ENCODE data around the gene ANGPTL3.
"Not testable (repeated sequence)": the region's sequence is repeated elsewhere in the genome, so short reads cannot be mapped to it uniquely, and the experiment has no call there.

Gene ANGPTL3, protein sequence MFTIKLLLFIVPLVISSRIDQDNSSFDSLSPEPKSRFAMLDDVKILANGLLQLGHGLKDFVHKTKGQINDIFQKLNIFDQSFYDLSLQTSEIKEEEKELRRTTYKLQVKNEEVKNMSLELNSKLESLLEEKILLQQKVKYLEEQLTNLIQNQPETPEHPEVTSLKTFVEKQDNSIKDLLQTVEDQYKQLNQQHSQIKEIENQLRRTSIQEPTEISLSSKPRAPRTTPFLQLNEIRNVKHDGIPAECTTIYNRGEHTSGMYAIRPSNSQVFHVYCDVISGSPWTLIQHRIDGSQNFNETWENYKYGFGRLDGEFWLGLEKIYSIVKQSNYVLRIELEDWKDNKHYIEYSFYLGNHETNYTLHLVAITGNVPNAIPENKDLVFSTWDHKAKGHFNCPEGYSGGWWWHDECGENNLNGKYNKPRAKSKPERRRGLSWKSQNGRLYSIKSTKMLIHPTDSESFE

DNA sequence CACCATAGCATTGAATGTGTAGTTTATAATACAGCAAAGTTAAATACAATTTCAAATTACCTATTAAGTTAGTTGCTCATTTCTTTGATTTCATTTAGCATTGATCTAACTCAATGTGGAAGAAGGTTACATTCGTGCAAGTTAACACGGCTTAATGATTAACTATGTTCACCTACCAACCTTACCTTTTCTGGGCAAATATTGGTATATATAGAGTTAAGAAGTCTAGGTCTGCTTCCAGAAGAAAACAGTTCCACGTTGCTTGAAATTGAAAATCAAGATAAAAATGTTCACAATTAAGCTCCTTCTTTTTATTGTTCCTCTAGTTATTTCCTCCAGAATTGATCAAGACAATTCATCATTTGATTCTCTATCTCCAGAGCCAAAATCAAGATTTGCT, at the start of gene ANGPTL3:
Gene ANGPTL3 (plus strand): TSS at position 240 of the 400 bp plus-strand sequence. CDS start 47 bp downstream, at position 287.
- DNase-seq, result no peak

DNA sequence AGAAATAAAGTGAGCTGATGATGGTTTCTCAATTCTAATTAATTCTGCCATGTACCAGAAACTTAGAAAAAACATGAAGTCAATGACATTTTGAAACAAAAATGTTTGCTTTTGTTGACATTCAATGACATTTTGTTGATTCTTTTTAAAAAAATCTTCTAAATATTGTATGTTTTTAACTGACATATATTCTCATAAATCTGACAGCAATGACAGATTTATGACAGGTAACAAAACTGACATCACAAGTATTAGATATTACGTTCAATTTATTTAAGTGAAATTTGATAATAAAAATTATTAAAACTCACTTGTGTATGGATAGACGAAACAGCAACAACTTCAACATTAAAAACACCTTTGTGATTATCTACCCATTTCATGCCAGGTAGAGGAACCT, 36.0 kb upstream of the ANGPTL3 start:
- no peak for DNase-seq

DNA sequence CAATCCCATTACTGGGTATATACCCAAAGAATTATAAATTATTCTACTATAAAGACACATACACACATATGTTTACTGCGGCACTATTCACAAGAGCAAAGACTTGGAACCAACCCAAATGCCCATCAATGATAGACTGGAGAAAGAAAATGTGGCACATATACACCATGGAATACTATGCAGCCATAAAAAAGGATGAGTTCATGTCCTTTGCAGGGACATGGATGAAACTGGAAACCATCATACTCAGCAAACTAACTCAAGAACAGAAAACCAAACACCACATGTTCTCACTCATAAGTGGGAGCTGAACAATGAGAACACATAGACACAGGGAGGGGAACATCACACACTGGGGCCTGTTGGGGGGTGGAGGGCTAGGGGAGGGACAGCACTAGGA, 30.1 kb upstream of the ANGPTL3 start:
- not testable (repeated sequence) for DNase-seq

DNA sequence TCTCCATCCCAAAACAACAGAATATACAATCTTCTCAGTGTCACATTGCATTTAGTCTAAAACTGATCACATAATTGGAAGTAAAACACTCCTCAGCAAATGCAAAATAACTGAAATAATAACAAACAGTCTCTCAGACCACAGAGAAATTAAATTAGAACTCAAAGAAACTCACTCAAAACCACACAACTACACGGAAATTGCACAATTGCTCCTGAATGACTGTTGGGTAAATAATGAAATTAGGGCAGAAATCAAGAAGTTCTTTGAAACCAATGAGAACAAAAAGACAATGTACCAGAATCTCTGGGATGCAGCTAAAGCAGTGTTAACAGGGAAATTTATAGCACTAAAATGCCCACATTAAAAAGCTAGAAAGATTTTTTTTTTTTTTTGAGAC, 29.4 kb upstream of the ANGPTL3 start:
- DNase-seq, result peak; percentile 46

DNA sequence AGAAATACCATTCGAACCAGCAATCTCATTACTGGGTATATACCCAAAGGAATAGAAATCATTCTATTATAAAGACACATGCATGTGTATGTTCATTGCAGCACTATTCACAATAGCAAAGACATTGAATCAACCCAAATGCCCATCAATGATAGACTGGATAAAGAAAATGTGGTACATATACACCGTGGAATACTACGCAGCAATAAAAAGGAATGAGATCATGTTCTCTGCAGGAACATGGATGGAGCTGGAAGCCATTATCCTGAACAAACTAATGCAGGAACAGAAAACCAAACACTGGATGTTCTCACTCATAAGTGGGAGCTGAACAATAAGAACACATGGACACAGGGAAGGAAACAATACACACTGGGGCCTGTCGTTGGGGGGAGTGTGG, 25.8 kb upstream of the ANGPTL3 start:
- not testable (repeated sequence) for DNase-seq

DNA sequence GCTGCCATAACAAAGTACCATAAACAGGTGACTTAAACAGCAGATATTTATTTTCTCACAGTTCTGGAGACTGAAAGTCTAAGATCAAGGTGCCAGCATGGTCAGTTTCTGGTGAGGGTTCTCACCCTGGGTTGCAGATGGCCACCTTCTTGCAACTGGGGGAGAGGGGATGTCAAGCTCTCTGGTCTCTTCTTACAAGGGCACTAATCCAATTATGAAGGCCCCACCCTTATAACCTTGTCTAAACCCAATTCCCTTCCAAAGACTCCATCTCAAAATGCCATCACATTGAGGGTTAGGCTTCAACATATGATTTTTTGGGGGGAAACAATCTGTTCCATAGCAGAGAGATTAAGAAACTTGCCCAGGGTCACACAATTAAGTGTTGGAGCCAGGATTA, 24.8 kb upstream of the ANGPTL3 start:
- no peak for DNase-seq

DNA sequence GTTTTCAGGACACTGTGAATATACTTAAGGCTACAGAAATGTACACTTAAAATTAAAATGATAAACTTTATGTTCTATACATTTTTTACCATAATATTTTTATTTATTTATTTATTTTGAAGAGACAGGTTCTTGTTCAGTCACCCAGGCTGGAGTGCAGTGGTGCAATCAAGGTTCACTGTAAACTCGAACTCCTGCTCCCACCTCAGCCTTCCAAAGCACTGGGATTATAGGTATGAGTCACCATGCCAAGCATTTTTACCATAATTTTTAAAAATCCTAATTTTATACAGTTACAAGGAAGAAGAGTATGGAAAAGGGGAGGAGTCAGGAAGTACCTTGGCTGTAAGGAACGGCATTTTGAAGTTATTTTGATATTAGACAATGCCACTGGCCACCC, 23.6 kb upstream of the ANGPTL3 start:
- DNase-seq, result no peak

DNA sequence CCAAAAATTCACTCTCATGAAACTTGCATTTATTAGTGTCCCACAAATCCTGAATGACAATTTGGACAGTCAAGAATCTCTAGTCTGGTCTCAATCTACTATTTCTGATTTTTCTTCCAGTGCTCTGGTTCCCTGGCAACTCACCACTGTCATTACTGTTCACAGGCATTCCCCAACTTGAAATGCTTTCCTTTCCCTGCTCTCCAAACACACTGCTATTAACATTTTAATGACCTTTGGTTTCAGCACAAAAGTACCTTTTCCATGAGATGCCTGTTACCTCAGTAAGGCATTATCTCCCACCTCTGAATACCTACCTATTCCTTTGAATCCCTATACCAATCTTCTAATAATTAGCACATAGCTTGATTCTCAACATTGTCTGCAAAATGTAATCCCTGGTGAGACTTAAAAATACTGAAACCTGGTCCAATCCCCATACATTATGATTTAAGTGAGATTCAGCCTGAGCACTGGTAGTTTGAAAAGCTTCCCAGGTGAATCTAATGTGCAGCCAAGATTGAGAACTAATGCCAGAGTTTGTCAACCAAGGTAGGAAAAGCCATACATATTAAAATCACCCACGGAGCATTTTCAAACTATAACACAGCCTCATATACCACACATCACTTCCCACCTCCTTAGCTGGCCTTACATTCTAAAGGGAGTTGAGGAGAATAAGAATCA, 11.7 kb upstream of the ANGPTL3 start:
- no peak for DNase-seq

DNA sequence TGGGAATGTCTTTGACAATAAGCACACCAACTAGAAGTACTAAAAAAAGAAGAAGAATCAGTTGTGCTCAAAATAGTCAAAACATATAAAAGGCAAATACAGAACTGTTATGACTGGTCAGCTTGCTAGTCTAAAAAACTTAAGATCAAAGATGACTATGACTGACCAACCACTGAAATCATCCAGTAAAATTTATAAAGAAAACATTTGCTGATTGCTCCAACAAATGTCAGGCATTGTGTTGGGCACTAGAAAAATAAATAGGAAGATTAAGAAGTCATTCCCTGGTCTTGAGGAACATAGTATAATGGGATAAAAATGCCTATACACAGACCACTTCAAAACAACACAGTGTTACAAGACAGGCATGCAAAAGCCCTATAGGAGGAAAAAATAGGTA, 9.3 kb upstream of the ANGPTL3 start:
- no peak for DNase-seq

DNA sequence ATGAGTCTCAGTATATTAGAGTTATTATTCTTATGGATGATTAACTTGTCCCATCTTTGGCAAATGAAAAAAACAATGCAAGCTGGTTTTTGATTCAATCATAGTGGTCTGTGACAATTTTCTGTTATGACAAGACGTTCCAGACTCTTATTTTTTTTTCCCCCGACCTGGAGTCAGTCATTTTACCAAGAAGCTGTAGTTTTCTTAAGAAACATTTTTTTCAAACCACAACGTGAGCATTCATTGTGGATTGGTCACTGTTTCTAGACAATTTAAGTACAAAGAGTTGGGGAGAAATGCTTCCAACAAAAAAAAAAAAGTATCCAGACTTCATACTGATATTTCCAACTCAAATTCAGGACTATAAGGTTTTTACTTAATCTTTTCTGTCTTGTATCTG, 8.0 kb upstream of the ANGPTL3 start:
- no peak for DNase-seq

DNA sequence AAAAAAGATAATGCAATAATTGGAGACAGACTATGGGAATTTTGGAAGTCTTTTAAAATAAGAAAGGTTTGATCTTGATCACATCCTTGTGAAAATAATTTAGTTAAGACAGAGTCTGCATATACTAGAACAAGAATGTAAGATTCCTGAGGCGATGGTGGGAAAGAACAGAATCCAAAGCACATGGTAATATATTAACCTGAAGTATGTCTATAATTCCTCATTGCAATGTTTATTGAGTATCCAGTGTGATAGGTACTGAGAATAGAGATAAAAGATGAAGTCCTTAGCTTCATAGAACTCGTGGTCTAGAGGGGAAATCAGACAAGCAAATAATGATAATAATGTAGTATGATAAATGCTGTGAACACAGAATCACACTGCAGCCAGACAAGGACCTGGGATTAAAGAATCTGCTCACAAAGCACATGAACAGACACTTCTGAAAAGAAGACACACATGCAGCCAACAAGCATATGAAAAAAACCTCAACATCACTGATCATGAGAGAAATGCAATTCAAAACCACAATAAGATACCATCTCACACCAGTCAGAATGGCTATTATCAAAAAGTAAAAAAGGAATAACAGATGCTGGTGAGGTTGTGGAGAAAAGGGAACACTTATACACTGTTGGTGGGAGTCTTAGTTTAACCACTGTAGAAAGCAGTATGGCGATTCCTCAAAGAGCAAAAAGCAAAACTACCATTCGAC, 6.9 kb upstream of the ANGPTL3 start:
- DNase-seq, result peak; percentile 36

DNA sequence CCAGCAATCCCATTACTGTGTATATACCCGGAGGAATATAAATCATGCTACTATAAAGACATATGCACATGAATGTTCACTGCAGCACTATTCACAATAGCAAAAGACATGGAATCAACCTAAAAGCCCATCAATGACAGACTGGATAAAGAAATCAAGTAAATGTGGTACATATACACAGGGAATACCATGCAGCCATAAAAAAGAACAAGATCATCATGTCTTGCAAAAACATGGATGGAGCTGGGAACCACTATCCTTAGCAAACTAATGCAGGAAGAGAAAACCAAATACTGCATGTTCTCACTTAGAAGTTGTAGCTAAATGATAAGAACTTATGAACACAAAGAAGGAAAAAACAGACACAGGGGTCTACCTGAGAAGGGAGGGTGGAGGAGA, 6.4 kb upstream of the ANGPTL3 start:
- DNase-seq, result no peak

DNA sequence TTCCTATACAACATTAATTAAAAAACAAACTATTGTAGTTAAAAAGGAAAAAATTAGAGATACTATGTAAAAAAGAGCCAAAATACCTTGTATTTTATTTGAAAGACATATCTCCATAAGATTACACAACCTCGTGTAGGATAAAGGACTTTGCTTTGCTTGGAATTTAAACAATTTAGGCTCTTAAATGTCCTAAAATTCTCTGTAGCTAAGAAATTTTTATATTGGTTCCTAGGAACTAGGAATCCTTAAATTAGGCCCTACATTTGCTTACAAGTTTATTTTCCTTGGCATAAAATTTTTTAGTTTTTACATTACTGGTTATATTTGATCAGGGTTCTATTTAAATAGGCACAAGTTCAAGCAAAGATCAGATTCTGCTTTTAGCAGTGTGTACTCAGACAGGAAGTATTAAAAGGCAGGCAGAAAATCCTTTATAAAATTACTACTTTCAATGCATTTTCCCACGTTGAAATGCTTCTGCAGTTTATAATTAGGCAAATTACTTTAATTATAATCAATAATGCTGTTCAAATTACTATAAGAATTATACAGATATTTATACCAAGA, 3.4 kb upstream of the ANGPTL3 start:
- DNase-seq, result no peak

DNA sequence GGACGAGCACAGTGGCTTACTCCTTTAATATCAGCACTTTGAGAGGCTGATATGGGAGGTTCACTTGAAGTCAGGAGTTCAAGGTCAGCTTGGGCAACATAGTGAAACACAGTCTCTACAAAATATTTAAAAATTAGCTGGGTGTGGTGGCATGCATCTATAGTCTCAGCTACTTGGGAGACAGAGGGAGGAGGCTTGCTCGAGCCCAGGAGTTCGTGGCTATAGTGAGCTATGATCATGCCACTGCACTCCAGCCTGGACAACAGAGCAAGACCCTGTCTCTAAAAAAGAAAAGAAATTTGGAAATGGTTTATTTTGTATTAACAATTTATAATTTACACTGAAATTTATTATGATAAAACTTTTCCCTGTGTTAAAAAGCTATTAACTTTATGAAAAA, 1.7 kb upstream of the ANGPTL3 start:
- DNase-seq, result no peak

DNA sequence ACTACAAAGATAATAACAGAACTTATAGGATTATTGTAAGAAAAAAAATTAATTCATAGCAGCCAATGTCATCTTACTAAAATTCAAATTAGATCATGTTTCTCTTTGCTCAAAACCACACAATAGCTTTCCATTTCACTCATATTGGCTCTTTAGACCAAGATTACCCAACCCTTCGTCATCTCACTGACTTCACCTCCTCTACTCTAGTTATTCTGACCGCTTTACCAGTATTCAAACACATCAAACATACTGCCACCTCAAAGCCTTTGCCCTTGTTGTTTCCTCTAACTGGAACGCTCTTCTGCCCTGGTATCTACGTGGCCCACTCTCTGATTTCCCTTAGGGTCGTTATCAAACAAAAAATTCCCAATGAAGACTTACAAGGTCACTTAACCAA, 1.7 kb downstream of the ANGPTL3 start:
- DNase-seq, result no peak

DNA sequence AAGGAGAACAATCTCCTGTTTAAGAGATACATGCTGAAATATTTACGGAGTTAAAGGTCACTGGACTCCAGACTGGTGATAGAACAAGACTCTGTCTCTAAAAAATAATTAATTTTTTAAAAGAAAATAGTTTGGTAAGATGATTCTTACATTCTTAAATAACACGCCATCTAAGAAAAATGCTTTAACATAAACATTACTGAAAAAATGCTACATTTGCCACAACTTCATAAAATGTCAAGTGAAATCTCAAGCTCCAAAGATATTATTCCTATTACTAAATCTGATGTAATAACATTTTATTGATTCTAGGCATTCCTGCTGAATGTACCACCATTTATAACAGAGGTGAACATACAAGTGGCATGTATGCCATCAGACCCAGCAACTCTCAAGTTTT, 4.1 kb downstream of the ANGPTL3 start:
- no peak for DNase-seq

DNA sequence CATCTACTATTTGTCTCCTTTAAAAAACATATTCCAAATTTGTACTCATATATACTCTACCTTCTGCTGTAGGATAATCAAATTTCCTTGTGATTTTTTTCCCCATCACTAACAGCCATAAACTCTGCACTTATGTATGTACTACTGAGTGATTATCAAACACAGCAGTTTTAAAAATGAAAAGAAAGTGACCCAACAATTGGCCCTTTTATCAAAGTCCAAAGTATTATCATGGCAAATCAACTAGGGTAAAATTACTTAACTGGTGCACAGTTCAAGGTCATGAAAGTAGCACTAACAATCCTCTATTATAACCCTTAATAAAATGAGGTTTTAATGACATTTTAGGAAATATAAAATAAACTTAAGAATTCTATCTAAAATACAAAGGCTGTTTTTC, 11.6 kb downstream of the ANGPTL3 start:
- no peak for DNase-seq

DNA sequence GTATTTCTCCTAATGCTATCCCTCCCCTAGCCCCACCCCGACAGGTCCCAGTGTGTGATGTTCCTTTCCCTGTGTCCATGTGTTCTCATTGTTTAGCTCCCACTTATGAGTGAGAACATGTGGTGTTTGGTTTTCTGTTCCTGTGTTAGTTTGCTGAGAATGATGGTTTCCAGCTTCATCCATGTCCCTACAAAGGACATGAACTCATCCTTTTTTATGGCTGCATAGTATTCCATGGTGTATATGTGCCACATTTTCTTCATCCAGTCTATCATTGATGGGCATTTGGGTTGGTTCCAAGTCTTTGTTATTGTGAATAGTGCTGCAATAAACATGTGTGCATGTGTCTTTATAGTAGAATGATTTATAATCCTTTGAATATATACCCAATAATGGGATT, 13.3 kb downstream of the ANGPTL3 start:
- DNase-seq, result not testable (repeated sequence)

DNA sequence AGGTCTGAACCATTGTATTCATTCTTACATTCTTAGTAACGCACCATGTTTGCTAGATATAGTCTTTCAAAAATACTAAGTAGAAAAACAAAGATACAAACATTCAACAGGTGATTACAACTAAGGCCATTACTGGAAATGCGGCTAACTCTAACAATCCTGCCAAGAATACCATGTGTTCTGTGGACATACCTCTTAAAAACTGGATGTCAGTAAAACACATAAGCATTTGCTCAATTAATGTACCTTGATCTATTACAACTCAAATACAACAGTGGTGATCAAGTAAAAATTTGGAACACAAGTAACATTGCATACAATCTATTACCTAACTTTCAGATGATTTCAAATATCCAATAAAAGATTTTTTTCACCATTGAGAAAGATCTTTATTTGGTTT, 15.4 kb downstream of the ANGPTL3 start:
- no peak for DNase-seq

DNA sequence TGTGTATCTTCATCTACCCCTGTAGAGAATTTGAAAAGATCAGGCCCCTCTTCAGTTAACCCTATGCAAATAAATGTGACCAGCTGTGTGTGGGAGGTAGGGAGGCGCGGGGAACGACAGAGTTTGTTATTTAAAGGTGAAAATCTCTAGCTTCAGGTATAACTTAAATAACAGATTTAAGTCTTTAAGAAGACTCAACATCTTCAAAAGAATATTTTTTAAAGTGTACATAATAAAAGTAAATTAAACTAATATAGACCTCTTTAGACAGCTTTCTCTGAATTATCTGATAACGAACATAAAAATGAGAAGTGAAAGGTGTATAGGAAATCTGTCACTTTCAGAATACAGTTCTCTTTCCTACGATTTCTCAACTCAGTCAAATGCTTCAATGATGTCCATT, 16.0 kb downstream of the ANGPTL3 start:
- DNase-seq, result no peak

DNA sequence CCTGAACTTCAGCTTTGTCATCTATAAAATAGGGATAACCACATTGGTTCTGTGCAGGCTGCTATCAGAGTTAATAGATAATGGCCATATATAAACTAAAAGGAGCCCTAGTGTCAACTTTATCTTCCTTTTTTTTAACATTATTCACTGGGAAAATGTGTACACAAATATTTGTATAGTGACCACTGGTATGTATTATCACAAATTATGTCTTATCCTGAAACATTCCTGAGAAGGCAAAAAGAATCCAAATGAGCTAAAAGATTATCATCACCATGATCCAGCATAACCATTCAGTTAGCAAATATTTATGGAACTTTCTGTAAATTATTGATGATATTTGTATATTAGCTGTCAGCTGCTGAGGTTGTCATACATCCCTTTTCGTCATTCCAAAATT, 16.6 kb downstream of the ANGPTL3 start:
- no peak for DNase-seq

DNA sequence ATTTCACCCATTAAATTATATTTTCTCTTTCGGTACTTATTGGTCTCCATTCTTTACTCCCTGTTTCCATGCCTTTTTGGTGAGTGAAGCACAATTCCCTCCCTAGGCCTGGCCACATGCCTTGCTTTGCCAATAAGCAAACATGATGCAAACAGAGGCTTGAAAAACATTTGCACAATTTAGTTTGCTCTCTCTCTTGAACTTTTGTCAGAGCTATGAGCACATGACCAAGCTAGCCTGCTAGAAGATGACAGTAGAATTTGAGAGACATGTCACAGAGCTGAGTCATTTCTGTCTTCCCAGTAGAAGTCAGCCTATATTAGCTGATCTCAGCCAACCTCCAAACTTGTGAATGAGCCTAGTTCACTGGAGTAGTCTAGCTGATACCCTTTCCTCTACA, 24.6 kb downstream of the ANGPTL3 start:
- peak; percentile 61 for DNase-seq

DNA sequence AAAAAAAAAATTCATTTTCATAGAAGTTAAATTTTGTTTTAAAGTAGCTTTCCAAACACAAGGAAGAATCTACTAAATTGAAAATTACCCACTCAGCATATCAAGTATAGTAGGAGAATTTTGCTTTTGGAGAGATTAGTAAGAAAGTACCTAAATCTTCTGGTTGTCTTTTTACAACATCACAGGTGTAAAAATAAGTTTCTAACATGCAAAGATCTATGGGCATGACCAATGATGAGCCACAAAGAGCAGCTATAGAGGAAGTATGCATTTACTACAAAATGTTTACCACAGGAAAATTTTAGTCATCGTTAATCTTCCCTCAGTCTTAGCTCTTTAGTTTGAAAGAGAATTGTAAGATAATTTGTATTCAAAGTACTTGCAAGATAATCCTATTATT, 28.1 kb downstream of the ANGPTL3 start:
- peak; percentile 39 for DNase-seq
